Fibroblast of the aortic adventitia (primary cell): ENCODE measurements around the gene MAP1A. TPM values are rescaled to one million over a fixed set of nuclear protein-coding genes. Genes with fewer than 3 reads are reported as not detected.

Experiments
- total RNA-seq: library from RNA; depleted of rRNA; stranded (reverse); fragments of >200 nt; gene quantifications from 2 replicates; pipeline ENCODE4 v1.2.3, GENCODE V29; 2012; ENCODE audit warnings: low replicate concordance

Gene MAP1A
- total RNA-seq, 1 donor, result 108 TPM

Other genes with a start within 250 kb of the MAP1A start
- not detected in 2 replicates for gene TGM7, start 215.4 kb upstream of the MAP1A start, total RNA-seq
- gene LCMT2, start 187.0 kb upstream of the MAP1A start, total RNA-seq, result 1.4 and 10.2 TPM in 2 replicates
- 17.1 and 65.6 TPM in 2 replicates for gene ZSCAN29, start 146.6 kb upstream of the MAP1A start, total RNA-seq
- gene TUBGCP4, start 146.5 kb upstream of the MAP1A start, total RNA-seq, result 7.1 and 10.7 TPM in 2 replicates
- 71.9 and 106 TPM in 2 replicates for gene TP53BP1, start 24.5 kb upstream of the MAP1A start, total RNA-seq
- gene PPIP5K1, start 72.6 kb downstream of the MAP1A start, total RNA-seq, result 12.1 and 22.2 TPM in 2 replicates
- not detected in 2 replicates for gene CKMT1B, start 76.4 kb downstream of the MAP1A start, total RNA-seq
- 0.09 TPM in 1 of 2 replicates, not detected in the other for gene STRC, start 101.2 kb downstream of the MAP1A start, total RNA-seq
- gene CATSPER2, start 131.2 kb downstream of the MAP1A start, total RNA-seq, result 1.5 and 2.4 TPM in 2 replicates
- not detected in 2 replicates for gene CKMT1A, start 176.3 kb downstream of the MAP1A start, total RNA-seq
- gene PDIA3, start 228.8 kb downstream of the MAP1A start, total RNA-seq, result 172 and 180 TPM in 2 replicates